Endothelial cell of umbilical vein (primary cell): ENCODE results near the gene SPTBN4. TPM values are rescaled to one million over a fixed set of nuclear protein-coding genes. Genes with fewer than 3 reads are reported as not detected.

Experiments used
- BruUV-seq: library from RNA; stranded (reverse); fragments of 400-500 nt; replicated peaks from 2 replicates; lab custom pipeline; 2021; lab: Mats Ljungman, UMichigan
- CTCF ChIA-PET: fragments of 300-600, 350-600 bp; sonication (Branson Sonifier 250); formaldehyde crosslinking; loops from one replicate; lab custom pipeline; 2021; ENCODE audit warnings: antibody characterized with exemption, inconsistent platforms; lab: Charles Lee
- POLR2A ChIA-PET: fragments of 300-600, 350-600 bp; sonication (Branson Sonifier 250); formaldehyde crosslinking; loops from one replicate; lab custom pipeline; 2021; ENCODE audit warnings: antibody characterized with exemption, inconsistent platforms; lab: Charles Lee
- DNase-seq: peaks from one replicate; pipeline ENCODE4 v3.0.0-alpha.2; 2011; ENCODE audit warnings: low read depth, low spot score
- FAIRE-seq: peaks from 2 replicates; lab custom pipeline; 2011; peaks lifted over from hg19 to GRCh38; lab: Jason Lieb, UNC
- H2AFZ ChIP-seq: 2 replicates; pipeline ENCODE4 v1.6.0; 2012; ENCODE audit warnings: low read depth, low read length, control low read depth, inconsistent platforms
- H3K27ac ChIP-seq: 2 replicates; pipeline ENCODE4 v1.5.1; 2011; ENCODE audit warnings: low read depth, mild to moderate bottlenecking, control low read depth, low read length, moderate library complexity; ENCODE audit not compliant: insufficient read depth
- H3K27me3 ChIP-seq, 2 experiments: 2 replicates each; pipeline versions ENCODE4 v1.6.0 to v1.6.1; 2011; ENCODE audit warnings: low read length in 2 of 2, mixed read lengths in 1 of 2; ENCODE audit not compliant: control insufficient read depth in 2 of 2, insufficient read depth in 2 of 2
- H3K36me3 ChIP-seq, 2 experiments: 2 replicates in 1 of 2; 3 replicates in 1 of 2; pipeline ENCODE4 v1.5.1; 2011; ENCODE audit warnings: low read length in 2 of 2, mild to moderate bottlenecking in 1 of 2, moderate library complexity in 1 of 2; ENCODE audit not compliant: control insufficient read depth in 2 of 2, insufficient read depth in 2 of 2; ENCODE audit errors: extremely low read depth in 1 of 2
- H3K4me1 ChIP-seq: 3 replicates; pipeline ENCODE4 v1.5.1; 2011; ENCODE audit warnings: mild to moderate bottlenecking, low read length; ENCODE audit not compliant: control insufficient read depth, insufficient read depth; ENCODE audit errors: extremely low read depth
- H3K4me2 ChIP-seq: 2 replicates; pipeline ENCODE4 v1.6.1; 2011; ENCODE audit warnings: low read length, control low read depth, mixed read lengths; ENCODE audit not compliant: insufficient read depth
- H3K4me3 ChIP-seq, 3 experiments: fragments of 200-600 bp in 1 of 3; sonication (generic), shearing (Covaris generic) in 1 of 3; replicated peaks in 1 of 3; 2 replicates each; pipeline ENCODE4 v1.5.1; 2011 to 2016; ENCODE audit warnings: control low read depth in 3 of 3, low read length in 3 of 3, mild to moderate bottlenecking in 2 of 3, inconsistent platforms in 1 of 3, low read depth in 1 of 3, moderate library complexity in 1 of 3; ENCODE audit not compliant: insufficient read depth in 1 of 3
- H3K79me2 ChIP-seq: 2 replicates; pipeline ENCODE4 v1.6.0; 2012; ENCODE audit warnings: low read length, inconsistent platforms; ENCODE audit not compliant: control insufficient read depth, insufficient read depth
- H3K9ac ChIP-seq: replicated peaks from 2 replicates; pipeline ENCODE3; 2011; ENCODE audit warnings: low read length, control low read depth; ENCODE audit not compliant: insufficient read depth; ENCODE audit errors: extremely low read depth
- H3K9me1 ChIP-seq: replicated peaks from 3 replicates; pipeline ENCODE4 v1.6.0; 2011; ENCODE audit warnings: mild to moderate bottlenecking, low read length; ENCODE audit not compliant: control insufficient read depth, insufficient read depth; ENCODE audit errors: extremely low read depth
- H3K9me3 ChIP-seq: replicated peaks from 2 replicates; pipeline ENCODE4 v1.5.1; 2012; ENCODE audit warnings: low read length, inconsistent platforms; ENCODE audit not compliant: control insufficient read depth, insufficient read depth
- H4K20me1 ChIP-seq: replicated peaks from 2 replicates; pipeline ENCODE3; 2011; ENCODE audit warnings: mild to moderate bottlenecking, low read length; ENCODE audit not compliant: control insufficient read depth, insufficient read depth; ENCODE audit errors: extremely low read depth
- EZH2 ChIP-seq: IDR thresholded peaks from 2 replicates; pipeline ENCODE4 v1.6.1; 2012; ENCODE audit warnings: borderline replicate concordance, low read depth, mild to moderate bottlenecking, moderate library complexity, low read length, inconsistent platforms; ENCODE audit not compliant: severe bottlenecking
- FOS ChIP-seq: IDR thresholded peaks from 2 replicates; pipeline ENCODE4 v1.6.1; 2011; ENCODE audit warnings: mild to moderate bottlenecking, low read length, moderate library complexity, borderline replicate concordance; ENCODE audit not compliant: insufficient read depth
- GATA2 ChIP-seq: IDR thresholded peaks from 2 replicates; pipeline ENCODE4 v1.7.0; 2011; ENCODE audit warnings: low read depth, mild to moderate bottlenecking, moderate library complexity, mixed read lengths, low read length; ENCODE audit not compliant: insufficient read length, insufficient read depth
- JUN ChIP-seq: IDR thresholded peaks from 2 replicates; pipeline ENCODE4 v1.6.1; 2011; ENCODE audit warnings: borderline replicate concordance, low read depth; ENCODE audit not compliant: insufficient read length, insufficient read depth
- MAX ChIP-seq: IDR thresholded peaks from 2 replicates; pipeline ENCODE4 v1.6.1; 2011; ENCODE audit not compliant: insufficient read depth, insufficient read length
- MYC ChIP-seq: IDR thresholded peaks from one replicate; pipeline ENCODE4 v1.6.1; 2011; ENCODE audit warnings: mild to moderate bottlenecking, low read depth, low read length
- POLR2A ChIP-seq: IDR thresholded peaks from 2 replicates; pipeline ENCODE4 v1.6.1; 2012; ENCODE audit warnings: low read depth, mild to moderate bottlenecking, control low read depth, low read length
- POLR2AphosphoS5 ChIP-seq: IDR thresholded peaks from 2 replicates; pipeline ENCODE4 v1.6.1; 2012; ENCODE audit warnings: low read depth, mild to moderate bottlenecking, control low read depth, low read length, moderate library complexity; ENCODE audit not compliant: insufficient read depth
- dilution Hi-C: fragments of 300-500 bp; cut with MboI; formaldehyde crosslinking; loops from one replicate; pipeline ENCODE4 v1.15.0; 2019; ENCODE audit warnings: low sequenced_read_pairs; ENCODE audit not compliant: extremely low pct_ligation_motif_present
- intact Hi-C: fragments of 100-400 bp; cut with micrococcal nuclease; formaldehyde crosslinking; loops from one replicate; pipeline ENCODE4 v1.10.0; 2022
- polyA plus RNA-seq, 4 experiments: library from polyadenylated mRNA; depleted of rRNA in 3 of 4; stranded (reverse) in 3 of 4; unstranded in 1 of 4; fragments of >200 nt; gene quantifications; 2 replicates each; pipeline versions ENCODE4 v1.2.1 to v1.2.3, GENCODE V29; 2011 to 2012; ENCODE audit warnings: missing spikeins in 1 of 4
- total RNA-seq: library from RNA; stranded (reverse); gene quantifications from 2 replicates; pipeline ENCODE4 v1.2.3, GENCODE V29; 2021
- TF ChIP-seq, protein P1 (sequence below), 2 donors: IDR thresholded peaks; 1 replicate in 1 of 2; 2 replicates in 1 of 2; pipeline ENCODE4 v1.5.1; 2011; ENCODE audit warnings: low read length in 2 of 2, mild to moderate bottlenecking in 2 of 2, moderate library complexity in 2 of 2, control low read depth in 1 of 2, inconsistent platforms in 1 of 2, low read depth in 1 of 2; ENCODE audit not compliant: insufficient read depth in 1 of 2; ENCODE audit errors: extremely low read depth in 1 of 2

Gene SPTBN4
- total and polyA plus RNA-seq, 2 donors (not counting 3 experiments of a cell fraction or from before 2014, with no cell fraction given) = 0.33 TPM; not detected in 1

- dilution Hi-C loops (no loop called here), intact Hi-C loops (no loop called here)
- Histone ChIP-seq H3K9ac (no peak overlapping the region), H2AFZ (no peak overlapping the region), H3K9me3 (no peaks in the 10 kb centered on the region), H3K4me1 (no peaks in the 10 kb centered on the region), H3K4me3 (no peak overlapping the region), H3K4me2 (no peak overlapping the region), H3K27ac (no peak overlapping the region), H4K20me1 (no peaks in the 10 kb centered on the region), H3K36me3 (no peaks in the 10 kb centered on the region), H3K27me3 (peaks cover 24 to 30% of the 10 kb centered on the region in 2 experiments), H3K9me1 (no peaks in the 10 kb centered on the region), H3K79me2 (no peaks in the 10 kb centered on the region)
- peak; percentile 23 for TF ChIP-seq EZH2
- no peak for TF ChIP-seq JUN
- DNase-seq = no peak
- no TSS peak for BruUV-seq
- POLR2A ChIA-PET = no interaction called here
- no peak for FAIRE-seq
- CTCF ChIA-PET = interaction anchor here (0.7 to 1.6 kb wide), 5 partner anchors 9 to 49 kb away, joined by 3 to 7 read pairs (median 3); no protein-coding TSS in a partner anchor
Observed at GRCh38 chr19:40512473-40513344, 45.9 kb downstream of the SPTBN4 start.

- Histone ChIP-seq H3K27ac (no peak overlapping the region), H3K4me3 (no peak overlapping the region), H3K9me3 (no peaks in the 10 kb centered on the region), H4K20me1 (no peaks in the 10 kb centered on the region), H2AFZ (no peak overlapping the region), H3K4me2 (no peak overlapping the region), H3K27me3 (peaks cover 24 to 30% of the 10 kb centered on the region in 2 experiments), H3K79me2 (no peaks in the 10 kb centered on the region), H3K9me1 (no peaks in the 10 kb centered on the region), H3K36me3 (no peaks in the 10 kb centered on the region), H3K9ac (no peak overlapping the region), H3K4me1 (no peaks in the 10 kb centered on the region)
- TF ChIP-seq POLR2A = no peak
- TF ChIP-seq POLR2AphosphoS5 = no peak
- no peak for TF ChIP-seq JUN
- TF ChIP-seq EZH2 = no peak
- no peak for TF ChIP-seq MAX
- TF ChIP-seq GATA2 = no peak
- TF ChIP-seq, protein P1, sequence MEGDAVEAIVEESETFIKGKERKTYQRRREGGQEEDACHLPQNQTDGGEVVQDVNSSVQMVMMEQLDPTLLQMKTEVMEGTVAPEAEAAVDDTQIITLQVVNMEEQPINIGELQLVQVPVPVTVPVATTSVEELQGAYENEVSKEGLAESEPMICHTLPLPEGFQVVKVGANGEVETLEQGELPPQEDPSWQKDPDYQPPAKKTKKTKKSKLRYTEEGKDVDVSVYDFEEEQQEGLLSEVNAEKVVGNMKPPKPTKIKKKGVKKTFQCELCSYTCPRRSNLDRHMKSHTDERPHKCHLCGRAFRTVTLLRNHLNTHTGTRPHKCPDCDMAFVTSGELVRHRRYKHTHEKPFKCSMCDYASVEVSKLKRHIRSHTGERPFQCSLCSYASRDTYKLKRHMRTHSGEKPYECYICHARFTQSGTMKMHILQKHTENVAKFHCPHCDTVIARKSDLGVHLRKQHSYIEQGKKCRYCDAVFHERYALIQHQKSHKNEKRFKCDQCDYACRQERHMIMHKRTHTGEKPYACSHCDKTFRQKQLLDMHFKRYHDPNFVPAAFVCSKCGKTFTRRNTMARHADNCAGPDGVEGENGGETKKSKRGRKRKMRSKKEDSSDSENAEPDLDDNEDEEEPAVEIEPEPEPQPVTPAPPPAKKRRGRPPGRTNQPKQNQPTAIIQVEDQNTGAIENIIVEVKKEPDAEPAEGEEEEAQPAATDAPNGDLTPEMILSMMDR (IDR thresholded peaks at IDR 0.05; ENCODE audit: extremely low read depth in 1 of 2, insufficient read depth in 1 of 2, low read depth in 1 of 2, low read length in 2 of 2) = no peak
- no peak for TF ChIP-seq MYC
- TF ChIP-seq FOS = no peak
- no TSS peak for BruUV-seq
- intact Hi-C loops (no loop called here), dilution Hi-C loops (no loop called here)
- ChIA-PET POLR2A (no interaction called here), CTCF (interaction anchor here (0.9 to 1.6 kb wide), 4 partner anchors 8 to 49 kb away, joined by 3 to 7 read pairs (median 4); no protein-coding TSS in a partner anchor)
- no peak for DNase-seq
- no peak for FAIRE-seq
Observed at GRCh38 chr19:40513345-40513678, 46.5 kb downstream of the SPTBN4 start.
